IMR-90 (cell line): ENCODE results near the gene CYP24A1. TPM values are rescaled to one million over a fixed set of nuclear protein-coding genes. Genes with fewer than 3 reads are reported as not detected.

Experiments
- ATAC-seq: fragments of 200-7000 bp; cut with Tn5 transposase; 2 replicates; pipeline ENCODE4 v1.9.1; 2020; ENCODE audit warnings: low read depth, mild to moderate bottlenecking, moderate library complexity
- BruUV-seq: library from RNA; stranded (reverse); fragments of 400-500 nt; replicated peaks from 2 replicates; lab custom pipeline; 2021; lab: Mats Ljungman, UMichigan
- CTCF ChIA-PET: fragments of 300-600 bp; formaldehyde crosslinking; extraction: SDS; loops from one replicate; lab custom pipeline; 2021; ENCODE audit warnings: antibody characterized with exemption; lab: Yijun Ruan, JAX
- POLR2A ChIA-PET: fragments of 300-600 bp; sonication (Branson Sonifier 250); formaldehyde crosslinking; loops from one replicate; lab custom pipeline; 2022; ENCODE audit warnings: antibody characterized with exemption; ENCODE audit not compliant: unreplicated experiment; lab: Charles Lee
- DNase-seq: peaks from one replicate; pipeline ENCODE4 v3.0.0; 2013
- H2AFZ ChIP-seq: replicated peaks from 2 replicates; pipeline ENCODE3; 2013; ENCODE audit warnings: low read length, mild to moderate bottlenecking; ENCODE audit not compliant: poor library complexity
- H2AK5ac ChIP-seq: 2 replicates; pipeline ENCODE4 v1.6.1; 2013; ENCODE audit warnings: low read depth, low read length, inconsistent platforms
- H2AK9ac ChIP-seq: replicated peaks from 2 replicates; pipeline ENCODE3; 2013; ENCODE audit warnings: mild to moderate bottlenecking, low read depth, low read length, moderate library complexity; ENCODE audit not compliant: poor library complexity
- H2BK120ac ChIP-seq: 2 replicates; pipeline ENCODE4 v1.6.1; 2013; ENCODE audit warnings: low read depth, low read length, inconsistent platforms
- H2BK15ac ChIP-seq: 3 replicates; pipeline ENCODE4 v1.6.1; 2013; ENCODE audit warnings: low read depth, low read length, inconsistent platforms
- H2BK20ac ChIP-seq: 2 replicates; pipeline ENCODE4 v1.6.1; 2013; ENCODE audit warnings: low read depth, mild to moderate bottlenecking, inconsistent platforms, low read length, moderate library complexity
- H2BK5ac ChIP-seq: 2 replicates; pipeline ENCODE4 v1.6.1; 2013; ENCODE audit warnings: mild to moderate bottlenecking, low read depth, low read length, inconsistent platforms; ENCODE audit not compliant: poor library complexity, severe bottlenecking
- H3K14ac ChIP-seq: replicated peaks from 2 replicates; pipeline ENCODE4 v1.6.1; 2013; ENCODE audit warnings: low read depth, low read length, inconsistent platforms
- H3K18ac ChIP-seq: 2 replicates; pipeline ENCODE4 v1.6.1; 2013; ENCODE audit warnings: low read depth, low read length, control low read depth
- H3K23ac ChIP-seq: 2 replicates; pipeline ENCODE4 v1.6.1; 2013; ENCODE audit warnings: low read depth, low read length, inconsistent platforms
- H3K27ac ChIP-seq: 2 replicates; pipeline ENCODE4 v1.5.1; 2013; ENCODE audit warnings: mild to moderate bottlenecking, control low read depth, low read length; ENCODE audit not compliant: insufficient read depth
- H3K27me3 ChIP-seq: 2 replicates; pipeline ENCODE4 v1.6.1; 2013; ENCODE audit warnings: low read length; ENCODE audit not compliant: control insufficient read depth, insufficient read depth
- H3K36me3 ChIP-seq: 2 replicates; pipeline ENCODE4 v1.6.1; 2013; ENCODE audit warnings: low read length, mixed read lengths; ENCODE audit not compliant: control insufficient read depth, insufficient read depth
- H3K4ac ChIP-seq: 2 replicates; pipeline ENCODE4 v1.6.1; 2013; ENCODE audit warnings: low read depth, low read length, inconsistent platforms
- H3K4me1 ChIP-seq: 2 replicates; pipeline ENCODE4 v1.6.1; 2013; ENCODE audit warnings: low read length, mixed read lengths; ENCODE audit not compliant: control insufficient read depth, insufficient read depth
- H3K4me2 ChIP-seq: 2 replicates; pipeline ENCODE4 v1.6.1; 2013; ENCODE audit warnings: low read depth, mild to moderate bottlenecking, control low read depth, low read length, moderate library complexity
- H3K4me3 ChIP-seq: 2 replicates; pipeline ENCODE4 v1.5.1; 2013; ENCODE audit warnings: low read depth, mild to moderate bottlenecking, control low read depth, low read length, moderate library complexity; ENCODE audit not compliant: insufficient read depth
- H3K56ac ChIP-seq: 2 replicates; pipeline ENCODE4 v1.6.1; 2013; ENCODE audit warnings: low read length, inconsistent platforms; ENCODE audit not compliant: insufficient read depth; ENCODE audit errors: extremely low read depth
- H3K79me1 ChIP-seq, 2 experiments: 2 replicates each; pipeline ENCODE4 v1.6.1; 2013; ENCODE audit warnings: low read length in 2 of 2, inconsistent platforms in 1 of 2, low read depth in 1 of 2
- H3K9ac ChIP-seq: 2 replicates; pipeline ENCODE4 v1.6.1; 2013; ENCODE audit warnings: low read depth, low read length, control low read depth
- H3K9me1 ChIP-seq: 2 replicates; pipeline ENCODE4 v1.6.1; 2013; ENCODE audit warnings: low read length, inconsistent platforms; ENCODE audit not compliant: insufficient read depth
- H3K9me3 ChIP-seq: 2 replicates; pipeline ENCODE4 v1.6.1; 2013; ENCODE audit warnings: low read length; ENCODE audit not compliant: control insufficient read depth, insufficient read depth
- H4K20me1 ChIP-seq: 2 replicates; pipeline ENCODE4 v1.6.1; 2013; ENCODE audit warnings: low read length, inconsistent platforms; ENCODE audit not compliant: insufficient read depth
- H4K5ac ChIP-seq: 2 replicates; pipeline ENCODE4 v1.6.1; 2013; ENCODE audit warnings: mild to moderate bottlenecking, low read depth, low read length, control low read depth
- H4K8ac ChIP-seq, 2 experiments: 2 replicates each; pipeline ENCODE4 v1.6.1; 2013; ENCODE audit warnings: low read depth in 2 of 2, low read length in 2 of 2, control low read depth in 1 of 2, inconsistent platforms in 1 of 2
- H4K91ac ChIP-seq: 2 replicates; pipeline ENCODE4 v1.6.1; 2013; ENCODE audit warnings: low read depth, low read length, inconsistent platforms; ENCODE audit not compliant: insufficient read depth
- CHD1 ChIP-seq: IDR thresholded peaks from 2 replicates; pipeline ENCODE4 v1.6.1; 2012; ENCODE audit warnings: low read depth, low read length, improper control_type of control experiment
- CTCF ChIP-seq: conservative IDR thresholded peaks from 2 replicates; pipeline ENCODE4 v1.5.1; 2012; ENCODE audit warnings: mild to moderate bottlenecking, low read depth, low read length, improper control_type of control experiment
- FOS ChIP-seq: fragments of 150-350 bp; IDR thresholded peaks from 2 replicates; pipeline ENCODE4 v1.6.1; 2016; ENCODE audit warnings: low read depth, low read length
- MAZ ChIP-seq: IDR thresholded peaks from 2 replicates; pipeline ENCODE4 v1.6.1; 2012; ENCODE audit warnings: low read depth, mild to moderate bottlenecking, low read length, improper control_type of control experiment, moderate library complexity, borderline replicate concordance
- MXI1 ChIP-seq: IDR thresholded peaks from 2 replicates; pipeline ENCODE4 v1.6.1; 2012; ENCODE audit warnings: low read depth, mild to moderate bottlenecking, low read length, moderate library complexity, borderline replicate concordance
- RCOR1 ChIP-seq: IDR thresholded peaks from 2 replicates; pipeline ENCODE4 v1.6.1; 2012; ENCODE audit warnings: mild to moderate bottlenecking, low read length, improper control_type of control experiment; ENCODE audit not compliant: insufficient replicate concordance
- WGBS, 2 experiments: methylation state at CpG; one replicate each; pipeline versions ENCODE4 v1.1.5 to v1.1.7; 2013; ENCODE audit warnings: missing lambda C conversion rate in 2 of 2; ENCODE audit not compliant: insufficient read length in 1 of 2; ENCODE audit errors: extremely low coverage in 2 of 2; 5-methylcytosine and 5-hydroxymethylcytosine counted together
- dilution Hi-C: fragments of 300-500 bp; cut with HindIII; formaldehyde crosslinking; loops from one replicate; pipeline ENCODE4 v1.14.3; 2018; ENCODE audit warnings: low sequenced_read_pairs; ENCODE audit not compliant: unreplicated experiment
- in situ Hi-C: fragments of 300-500 bp; cut with MboI; formaldehyde crosslinking; loops from 3 replicates; pipeline ENCODE4 v1.14.3; 2019; ENCODE audit warnings: low sequenced_read_pairs, inconsistent platforms, mixed read lengths
- intact Hi-C: fragments of 100-400 bp; cut with micrococcal nuclease; formaldehyde crosslinking; loops from 2 replicates; pipeline ENCODE4 v1.10.0; 2022
- polyA plus RNA-seq, 3 experiments: library from polyadenylated mRNA; depleted of rRNA; stranded (reverse); fragments of >200 nt; gene quantifications; 2 replicates each; pipeline ENCODE4 v1.2.3, GENCODE V29; 2012; ENCODE audit warnings: low replicate concordance in 1 of 3
- total RNA-seq: library from RNA; depleted of rRNA; stranded (reverse); fragments of >200 nt; gene quantifications from 2 replicates; pipeline ENCODE4 v1.2.3, GENCODE V29; 2012

The CYP24A1 gene
- total and polyA plus RNA-seq, 2 of the 4 experiments (the other 2 are of a cell fraction) = not detected

- Histone ChIP-seq H2BK15ac (no peak overlapping the region), H3K36me3 (no peaks in the 10 kb centered on the region), H4K8ac (no peak overlapping the region), H2BK5ac (no peak overlapping the region), H3K23ac (no peak overlapping the region), H4K91ac (no peak overlapping the region), H2AFZ (no peak overlapping the region), H3K4me2 (no peak overlapping the region), H2BK120ac (no peak overlapping the region), H3K9ac (no peak overlapping the region), H3K4me3 (no peak overlapping the region), H2AK9ac (no peak overlapping the region), H3K9me1 (no peaks in the 10 kb centered on the region), H3K79me1 (no peaks in the 10 kb centered on the region), H3K4ac (no peak overlapping the region), H3K18ac (no peak overlapping the region), H3K14ac (no peak overlapping the region), H3K27ac (no peak overlapping the region), H3K4me1 (no peaks in the 10 kb centered on the region), H4K5ac (no peak overlapping the region), H2BK20ac (no peak overlapping the region), H4K20me1 (no peaks in the 10 kb centered on the region), H3K56ac (no peak overlapping the region), H2AK5ac (no peak overlapping the region), H3K27me3 (peaks cover 12% of the 10 kb centered on the region), H3K9me3 (no peaks in the 10 kb centered on the region)
- no peak for DNase-seq
- 50% methylated on average over 2 of the region's 12 CpGs; no CpG with 5 or more reads in 1 of the 2 experiments for WGBS, 2 experiments
- BruUV-seq = no TSS peak
- no peak for ATAC-seq
- intact Hi-C loops = no loop called here
- POLR2A ChIA-PET = no interaction called here
- dilution Hi-C loops = no loop called here
- in situ Hi-C loops = no loop called here
- CTCF ChIA-PET = no interaction called here
- TF ChIP-seq FOS (no peak), RCOR1 (no peak), MXI1 (no peak), MAZ (no peak), CHD1 (no peak), CTCF (no peak)
Measured at GRCh38 chr20:54151511-54152226, 22.1 kb downstream of the CYP24A1 start.
